HepG2 (cell line): ENCODE results near the gene SLC39A3. TPM values are rescaled to one million over a fixed set of nuclear protein-coding genes. Genes with fewer than 3 reads are reported as not detected.

Experiments
- BRD4 ChIP-seq: sonication (generic); formaldehyde crosslinking; IDR thresholded peaks from 2 replicates; pipeline ENCODE4 v1.4.0; 2020; ENCODE audit warnings: missing genetic modification reagents
- FOXA3 ChIP-seq: IDR thresholded peaks from 2 replicates; pipeline ENCODE4 v1.6.1; 2016; ENCODE audit warnings: missing genetic modification reagents, missing compliant biosample characterization
- HNRNPUL1 ChIP-seq: fragments of 200-400 bp; formaldehyde crosslinking; IDR thresholded peaks from 2 replicates; pipeline ENCODE4 v1.6.1; 2017; ENCODE audit warnings: low read depth, mild to moderate bottlenecking, low read length, moderate library complexity
- MAF1 ChIP-seq: sonication (generic); formaldehyde crosslinking; IDR thresholded peaks from 2 replicates; pipeline ENCODE4 v1.5.0; 2020; ENCODE audit warnings: missing genetic modification reagents, borderline replicate concordance
- POGK ChIP-seq: sonication (generic); formaldehyde crosslinking; conservative IDR thresholded peaks from 2 replicates; pipeline ENCODE4 v1.8.0; 2022; ENCODE audit warnings: mild to moderate bottlenecking, moderate library complexity, missing genetic modification reagents
- SMARCC2 ChIP-seq: fragments of 450-650 bp; IDR thresholded peaks from 2 replicates; pipeline ENCODE4 v1.6.1; 2017; ENCODE audit warnings: antibody characterized with exemption, mild to moderate bottlenecking
- SMYD3 ChIP-seq: sonication (generic); formaldehyde crosslinking; IDR thresholded peaks from 2 replicates; pipeline ENCODE4 v1.8.1; 2023; ENCODE audit warnings: mild to moderate bottlenecking, missing genetic modification reagents
- SOX13 ChIP-seq, 3 experiments: fragments of 450-650 bp in 1 of 3; sonication (generic) in 1 of 3; formaldehyde crosslinking in 1 of 3; IDR thresholded peaks in 2 of 3; conservative IDR thresholded peaks in 1 of 3; 2 replicates each; pipeline versions ENCODE4 v1.5.0 to v1.6.1; 2016 to 2020; ENCODE audit warnings: antibody characterized with exemption in 1 of 3, mild to moderate bottlenecking in 1 of 3, missing compliant biosample characterization in 1 of 3, missing genetic modification reagents in 1 of 3, moderate library complexity in 1 of 3
- TARDBP ChIP-seq: sonication (generic); formaldehyde crosslinking; IDR thresholded peaks from 2 replicates; pipeline ENCODE4 v1.8.0; 2022; ENCODE audit warnings: mild to moderate bottlenecking, missing genetic modification reagents
- TFE3 ChIP-seq: IDR thresholded peaks from 2 replicates; pipeline ENCODE4 v1.6.1; 2016
- THYN1 ChIP-seq: sonication (generic); formaldehyde crosslinking; IDR thresholded peaks from 2 replicates; pipeline ENCODE4 v1.8.1; 2023; ENCODE audit warnings: low read depth, mild to moderate bottlenecking, moderate library complexity, missing genetic modification reagents, borderline replicate concordance
- U2AF1 ChIP-seq: fragments of 200-400 bp; formaldehyde crosslinking; optimal IDR thresholded peaks from 2 replicates; pipeline ENCODE3; 2017; ENCODE audit warnings: mild to moderate bottlenecking, low read depth, low read length
- ZFP82 ChIP-seq: sonication (generic); formaldehyde crosslinking; IDR thresholded peaks from 2 replicates; pipeline ENCODE4 v1.5.1; 2020; ENCODE audit warnings: mild to moderate bottlenecking, missing genetic modification reagents, borderline replicate concordance
- ZNF121 ChIP-seq: sonication (generic); formaldehyde crosslinking; IDR thresholded peaks from 2 replicates; pipeline ENCODE4 v1.5.0; 2020; ENCODE audit warnings: mild to moderate bottlenecking, missing genetic modification reagents
- ZNF224 ChIP-seq: sonication (generic); formaldehyde crosslinking; IDR thresholded peaks from 2 replicates; pipeline ENCODE4 v1.5.0; 2020; ENCODE audit warnings: mild to moderate bottlenecking, missing genetic modification reagents
- ZNF256 ChIP-seq: sonication (generic); formaldehyde crosslinking; conservative IDR thresholded peaks from 2 replicates; pipeline ENCODE4 v1.4.0; 2020; ENCODE audit warnings: missing genetic modification reagents
- ZNF281 ChIP-seq: sonication (generic); formaldehyde crosslinking; IDR thresholded peaks from 2 replicates; pipeline ENCODE4 v1.4.0; 2020; ENCODE audit warnings: missing genetic modification reagents, borderline replicate concordance
- ZNF30 ChIP-seq: sonication (generic); formaldehyde crosslinking; IDR thresholded peaks from 2 replicates; pipeline ENCODE4 v1.5.0; 2020; ENCODE audit warnings: mild to moderate bottlenecking, missing genetic modification reagents
- ZNF331 ChIP-seq: sonication (generic); formaldehyde crosslinking; IDR thresholded peaks from 2 replicates; pipeline ENCODE4 v1.4.0; 2020; ENCODE audit warnings: missing genetic modification reagents
- ZNF605 ChIP-seq: sonication (generic); formaldehyde crosslinking; IDR thresholded peaks from 2 replicates; pipeline ENCODE4 v1.8.0; 2022; ENCODE audit warnings: mild to moderate bottlenecking, missing genetic modification reagents
- ZUFSP ChIP-seq: sonication (generic); formaldehyde crosslinking; IDR thresholded peaks from 2 replicates; pipeline ENCODE4 v1.9.0; 2021; ENCODE audit warnings: missing genetic modification reagents, mild to moderate bottlenecking, borderline replicate concordance
- polyA plus RNA-seq, 8 experiments: library from polyadenylated mRNA; depleted of rRNA in 3 of 8; stranded (reverse) in 7 of 8; unstranded in 1 of 8; fragments of >200 nt; fragmentation: Illumina TruSeq in 4 of 8; extraction: Trizol in 4 of 8; gene quantifications; 2 replicates each; pipeline versions ENCODE4 v1.2.1 to v1.2.3, GENCODE V29; 2011 to 2016; ENCODE audit warnings: low read depth in 4 of 8, missing spikeins in 1 of 8, mixed read lengths in 1 of 8; ENCODE audit not compliant: insufficient read depth in 1 of 8
- total RNA-seq, 5 experiments: library from RNA; depleted of rRNA; stranded (reverse); fragments of >200 nt; fragmentation: Illumina TruSeq; extraction: Trizol; gene quantifications; 2 replicates each; pipeline ENCODE4 v1.2.3, GENCODE V29; 2016; ENCODE audit warnings: low read depth in 1 of 5

SLC39A3 gene
- total and polyA plus RNA-seq, 2 of the 13 experiments (the other 11 are each of a cell fraction or from before 2014, with no cell fraction given) = 33.6 to 41.6 TPM

GRCh38 chr19:2739602-2740313 lies at the start of gene SLC39A3 (continued):
- no peak for TF ChIP-seq ZUFSP
- TF ChIP-seq SMARCC2 = no peak
- TF ChIP-seq BRD4 (CRISPR knock-in tag) = no peak
- TF ChIP-seq ZNF605 (CRISPR knock-in tag) = peak; percentile 99
- TF ChIP-seq TARDBP (CRISPR knock-in tag) = peak; percentile 94
- TF ChIP-seq TFE3 (CRISPR knock-in tag) = peak; percentile 94
- peak; percentile 83 for TF ChIP-seq U2AF1
- peak; percentile 92; the same call in 1 of the 2 replicates for TF ChIP-seq MAF1
- peak; percentile 90 for TF ChIP-seq POGK (CRISPR knock-in tag)
- TF ChIP-seq SOX13 (IDR thresholded peaks at IDR 0.05) = no peak
- TF ChIP-seq SOX13 (CRISPR knock-in tag; conservative IDR thresholded peaks at IDR 0.05 in 1 of 2, IDR thresholded peaks at IDR 0.05 in 1 of 2) = peak in 1 of 2 experiments; percentile 72; a peak in 2 of 4 replicates
- TF ChIP-seq SMYD3 (CRISPR knock-in tag) = peak; percentile 98
- TF ChIP-seq ZNF331 (CRISPR knock-in tag) = peak; percentile 98
- peak; percentile 87; the same call in 1 of the 2 replicates for TF ChIP-seq ZNF224 (CRISPR knock-in tag)
- TF ChIP-seq HNRNPUL1 = no peak
- TF ChIP-seq ZNF256 = 0 out of 2 replicates have a peak, but pooled peaks have one; percentile 82
- no peak for TF ChIP-seq THYN1
- TF ChIP-seq ZFP82 (CRISPR knock-in tag) = peak; percentile 89; the same call in 1 of the 2 replicates
- TF ChIP-seq ZNF30 = peak; percentile 97
- TF ChIP-seq ZNF281 (CRISPR knock-in tag) = peak; percentile 70; the same call in 1 of the 2 replicates
- peak; percentile 50 for TF ChIP-seq ZNF121 (CRISPR knock-in tag)
- peak; percentile 77 for TF ChIP-seq FOXA3 (CRISPR knock-in tag)
